ENCODE measurements around the gene CDK17.
"Not testable (repeated sequence)": the region's sequence is repeated elsewhere in the genome, so short reads cannot be mapped to it uniquely, and the experiment has no call there.

Gene CDK17

DNA sequence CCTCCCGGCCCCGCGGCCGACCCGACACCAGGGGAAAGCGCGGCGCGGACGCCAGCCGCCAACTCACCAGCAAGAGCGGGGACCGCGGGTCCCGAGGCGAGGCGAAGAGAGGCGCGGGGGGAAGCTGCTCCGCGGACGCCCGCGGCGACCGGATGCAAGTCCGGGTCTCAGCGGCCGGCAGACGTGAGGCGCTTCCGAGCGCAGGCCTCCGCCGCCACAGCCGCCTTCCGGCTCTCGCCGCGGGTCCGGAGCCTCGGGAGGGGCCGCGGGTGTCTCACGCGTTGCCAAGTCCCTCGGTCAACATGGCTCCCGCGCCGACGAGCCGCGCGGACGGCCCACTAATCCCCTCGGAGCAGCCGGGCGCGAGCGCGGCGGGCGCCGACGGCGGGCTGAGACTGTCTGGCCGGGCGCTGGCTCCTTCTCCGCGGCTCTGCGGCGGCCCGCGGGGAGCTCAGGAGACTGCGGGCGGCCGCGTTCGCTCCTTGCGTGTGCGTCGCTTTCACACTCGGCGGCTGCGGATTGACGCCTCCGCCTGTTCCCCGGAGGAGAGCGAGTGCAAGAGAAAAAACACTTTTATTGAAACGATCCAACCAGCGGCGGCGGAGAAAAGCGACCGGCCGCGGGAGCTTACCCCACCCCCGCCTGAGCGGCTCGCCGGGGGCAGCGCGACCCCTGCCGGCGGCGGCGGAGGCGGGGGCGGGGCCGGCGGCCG lies at the start of gene CDK17:
TSS of gene CDK17 (minus strand) at position 521 of the 712 bp plus-strand sequence. CDS start 65,603 bp downstream, outside the sequence.
- Mint-ChIP-seq H3K27ac (peak within 1 kb of the TSS; percentile 98), H3K36me3 (no peaks in the 10 kb centered on the region), H3K27me3 (no peaks in the 10 kb centered on the region), H3K9me3 (no peaks in the 10 kb centered on the region), H3K4me3 (peak within 1 kb of the TSS; percentile 95), H3K4me1 (peaks cover 52% of the 10 kb centered on the region)

DNA sequence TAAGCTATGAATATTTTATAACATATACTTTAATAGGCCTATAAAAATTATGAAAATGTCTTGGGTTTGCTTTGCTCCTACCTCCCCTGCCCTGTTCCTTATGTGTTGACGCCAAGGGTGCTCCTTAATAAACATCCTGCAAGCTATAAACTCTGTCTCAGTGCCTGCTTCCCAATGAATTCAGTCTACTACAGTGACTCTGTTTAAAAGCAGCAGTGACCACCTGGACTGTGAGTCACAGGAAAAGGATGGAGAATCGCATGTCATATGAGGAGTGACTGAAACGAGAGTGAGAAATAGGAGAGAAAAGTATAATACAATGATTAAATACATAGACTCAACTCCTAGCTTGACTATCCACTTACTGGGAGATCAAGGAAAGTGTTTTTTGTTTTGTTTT lies 48.1 kb upstream of the CDK17 start:
- Mint-ChIP-seq H3K9me3 (no peaks in the 10 kb centered on the region), H3K4me1 (peaks cover 25% of the 10 kb centered on the region), H3K36me3 (no peaks in the 10 kb centered on the region), H3K27me3 (no peaks in the 10 kb centered on the region), H3K27ac (peak overlapping the region; percentile 37), H3K4me3 (no peak overlapping the region)

DNA sequence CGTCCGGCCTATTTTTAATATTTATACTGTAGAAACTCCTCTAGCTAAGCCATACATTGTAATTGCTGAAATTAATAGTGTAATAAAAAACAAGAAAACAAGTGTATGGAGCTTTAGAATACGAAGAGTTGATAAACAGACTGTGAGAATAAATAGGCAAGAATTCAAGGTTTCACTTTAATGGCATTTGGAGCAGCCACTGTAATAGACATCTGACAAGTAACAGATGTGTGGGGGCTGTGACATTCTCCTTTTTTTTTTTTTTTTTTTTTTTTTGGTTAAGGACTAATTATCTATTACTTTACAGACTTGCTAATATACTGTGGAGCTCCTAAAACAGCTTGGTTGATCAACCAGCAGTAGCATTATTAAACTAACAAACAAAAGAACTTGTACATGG lies 47.0 kb upstream of the CDK17 start:
- H3K4me3 Mint-ChIP-seq: no peak overlapping the region
- peaks cover 32% of the 10 kb centered on the region for H3K4me1 Mint-ChIP-seq
- no peak overlapping the region for H3K27ac Mint-ChIP-seq
- no peaks in the 10 kb centered on the region for H3K36me3 Mint-ChIP-seq
- H3K9me3 Mint-ChIP-seq: no peaks in the 10 kb centered on the region
- H3K27me3 Mint-ChIP-seq: no peaks in the 10 kb centered on the region

DNA sequence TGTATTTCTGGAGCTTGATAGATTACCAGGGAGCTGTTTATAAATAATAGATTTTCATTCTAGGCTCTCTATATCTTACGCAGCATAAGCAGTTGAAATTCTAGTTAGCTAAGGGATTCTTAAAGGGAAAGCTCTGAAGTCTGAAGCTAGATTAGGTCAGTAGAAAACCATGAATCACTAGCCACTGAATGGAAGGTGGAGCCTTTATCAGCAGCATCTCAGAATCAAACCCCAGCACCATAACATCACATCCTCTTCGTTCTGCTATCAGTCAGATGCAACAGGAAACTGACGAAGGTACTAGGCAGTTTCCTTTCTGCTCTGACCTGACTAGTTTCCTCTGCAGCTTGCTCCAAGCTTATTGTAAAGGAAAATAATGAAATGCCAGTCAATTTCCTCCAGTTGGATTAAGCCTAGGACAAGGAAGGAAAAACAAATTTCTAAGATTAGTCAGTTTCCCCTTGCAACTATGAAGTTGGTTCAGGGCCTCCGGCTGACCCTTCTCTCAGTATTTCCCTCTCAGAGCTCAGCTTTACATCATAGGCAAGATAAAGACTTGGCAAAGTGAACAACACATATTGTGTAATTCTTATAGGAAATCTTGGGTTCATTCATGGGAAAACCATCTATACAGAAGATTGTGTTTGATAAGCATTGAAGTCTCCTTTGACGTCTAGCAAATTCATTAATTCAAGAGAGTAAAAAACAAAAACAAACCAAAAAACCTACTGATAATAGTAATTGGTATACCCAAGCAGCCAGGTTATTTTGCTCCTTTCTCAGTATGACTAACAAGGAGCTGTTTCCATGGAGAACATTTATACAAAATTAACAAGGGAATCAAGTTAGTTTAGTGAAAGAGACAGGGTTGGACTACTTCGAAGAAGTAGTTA lies 45.7 kb upstream of the CDK17 start:
- H3K4me1 Mint-ChIP-seq: peaks cover 39% of the 10 kb centered on the region
- peak overlapping the region; percentile 66 for H3K4me3 Mint-ChIP-seq
- H3K9me3 Mint-ChIP-seq: no peaks in the 10 kb centered on the region
- no peaks in the 10 kb centered on the region for H3K36me3 Mint-ChIP-seq
- no peaks in the 10 kb centered on the region for H3K27me3 Mint-ChIP-seq
- H3K27ac Mint-ChIP-seq: peak overlapping the region; percentile 94

DNA sequence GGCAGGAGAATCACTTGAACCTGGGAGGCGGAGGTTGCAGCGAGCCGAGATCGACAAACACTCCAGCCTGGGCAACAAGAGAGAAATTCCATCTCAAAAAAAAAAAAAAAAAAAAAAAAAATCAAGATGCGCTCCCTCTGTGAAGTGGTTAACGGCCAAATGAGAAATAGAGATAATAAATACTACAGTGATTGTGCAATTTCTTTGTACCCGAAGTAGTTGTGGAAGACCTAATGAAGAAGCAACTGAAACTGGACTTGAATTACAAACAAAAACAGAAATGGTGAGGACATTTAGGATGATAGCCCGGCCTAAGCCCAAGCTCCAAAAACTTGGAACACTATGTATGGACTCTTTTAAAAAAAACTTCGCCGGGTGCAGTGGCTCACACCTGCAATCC lies 44.2 kb upstream of the CDK17 start:
- Mint-ChIP-seq H3K27me3 (no peaks in the 10 kb centered on the region), H3K4me3 (no peak overlapping the region), H3K27ac (peak overlapping the region; percentile 19), H3K36me3 (no peaks in the 10 kb centered on the region), H3K4me1 (peaks cover 39% of the 10 kb centered on the region), H3K9me3 (no peaks in the 10 kb centered on the region)

DNA sequence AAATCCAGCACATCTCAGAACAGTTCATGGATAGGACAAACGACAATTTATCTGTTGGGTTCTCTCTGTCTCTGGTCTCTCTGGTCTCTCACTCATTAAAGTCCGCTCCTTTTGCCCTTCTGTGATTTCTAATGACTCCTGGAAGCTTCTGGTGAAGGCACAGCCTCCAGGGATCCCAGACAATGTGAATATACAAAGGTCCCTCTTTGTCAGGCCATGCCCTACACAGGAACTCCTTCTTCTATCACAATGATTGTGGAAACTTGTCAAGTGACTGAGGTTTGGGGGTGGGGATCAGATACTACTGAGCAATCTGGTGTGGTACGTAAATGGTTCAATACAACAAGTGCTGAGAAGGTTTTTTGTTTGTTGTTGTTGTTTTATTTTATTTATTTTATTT lies 42.7 kb upstream of the CDK17 start:
- Mint-ChIP-seq H3K4me3 (no peak overlapping the region), H3K27ac (peak overlapping the region; percentile 51), H3K9me3 (no peaks in the 10 kb centered on the region), H3K27me3 (no peaks in the 10 kb centered on the region), H3K4me1 (peaks cover 44% of the 10 kb centered on the region), H3K36me3 (no peaks in the 10 kb centered on the region)

DNA sequence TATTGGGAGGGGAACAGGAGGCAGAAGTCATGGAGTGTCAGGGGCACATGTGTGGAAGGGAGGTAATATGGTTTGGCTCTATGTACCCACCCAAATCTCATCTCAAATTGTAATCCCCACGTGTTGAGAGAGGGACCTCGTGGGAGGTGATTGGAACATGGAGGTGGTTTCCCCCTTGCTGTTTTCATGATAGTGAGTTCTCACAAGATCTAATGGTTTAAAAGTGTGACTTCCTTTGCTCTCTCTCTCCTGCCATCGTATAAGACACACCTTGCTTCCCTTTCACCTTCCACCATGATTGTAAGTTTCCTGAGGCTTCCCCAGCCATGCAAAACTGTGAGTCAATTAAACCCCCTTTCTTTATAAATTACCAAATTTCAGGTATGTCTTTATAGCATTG lies 41.6 kb upstream of the CDK17 start:
- no peak overlapping the region for H3K4me3 Mint-ChIP-seq
- no peaks in the 10 kb centered on the region for H3K9me3 Mint-ChIP-seq
- H3K4me1 Mint-ChIP-seq: peaks cover 47% of the 10 kb centered on the region
- peak overlapping the region; percentile 74 for H3K27ac Mint-ChIP-seq
- no peaks in the 10 kb centered on the region for H3K36me3 Mint-ChIP-seq
- H3K27me3 Mint-ChIP-seq: no peaks in the 10 kb centered on the region

DNA sequence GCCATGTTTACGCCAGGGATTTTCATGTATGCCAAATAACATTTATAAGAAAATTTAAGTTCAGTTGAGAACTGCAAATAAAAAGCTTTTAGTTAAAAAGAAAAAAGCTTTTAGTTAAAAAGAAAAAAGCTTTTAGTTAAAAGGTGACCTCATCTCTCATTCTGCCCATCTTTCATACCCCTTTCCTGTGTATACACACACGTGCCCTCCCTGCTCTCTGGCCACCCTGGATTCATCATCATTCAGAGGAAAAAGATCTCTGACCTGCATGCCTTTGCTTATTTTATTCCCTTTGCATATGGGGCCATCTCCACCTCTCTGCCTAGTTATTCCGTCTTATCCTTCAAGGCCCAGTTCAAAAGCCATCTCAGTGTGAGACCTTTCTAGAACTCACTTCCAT lies 38.1 kb upstream of the CDK17 start:
- Mint-ChIP-seq H3K27me3 (no peaks in the 10 kb centered on the region), H3K4me3 (no peak overlapping the region), H3K36me3 (no peaks in the 10 kb centered on the region), H3K27ac (peak overlapping the region; percentile 33), H3K4me1 (peaks cover 48% of the 10 kb centered on the region), H3K9me3 (peaks cover 6% of the 10 kb centered on the region)

DNA sequence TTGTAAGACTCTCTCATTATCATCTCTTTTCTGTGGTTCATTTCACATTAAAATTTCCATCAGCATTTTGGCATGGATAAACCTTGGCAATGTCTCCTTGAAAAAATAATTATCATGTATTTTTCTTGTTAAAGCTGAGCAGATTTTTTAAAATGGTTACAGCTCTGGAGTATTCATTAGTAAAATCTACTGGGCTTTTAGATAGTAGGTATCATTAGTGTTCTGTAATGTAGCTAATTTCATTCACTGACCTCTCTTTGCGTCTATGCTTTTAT lies 36.9 kb upstream of the CDK17 start:
- no peaks in the 10 kb centered on the region for H3K27me3 Mint-ChIP-seq
- H3K4me3 Mint-ChIP-seq: no peak overlapping the region
- H3K36me3 Mint-ChIP-seq: no peaks in the 10 kb centered on the region
- peaks cover 6% of the 10 kb centered on the region for H3K9me3 Mint-ChIP-seq
- no peak overlapping the region for H3K27ac Mint-ChIP-seq
- peaks cover 41% of the 10 kb centered on the region for H3K4me1 Mint-ChIP-seq

DNA sequence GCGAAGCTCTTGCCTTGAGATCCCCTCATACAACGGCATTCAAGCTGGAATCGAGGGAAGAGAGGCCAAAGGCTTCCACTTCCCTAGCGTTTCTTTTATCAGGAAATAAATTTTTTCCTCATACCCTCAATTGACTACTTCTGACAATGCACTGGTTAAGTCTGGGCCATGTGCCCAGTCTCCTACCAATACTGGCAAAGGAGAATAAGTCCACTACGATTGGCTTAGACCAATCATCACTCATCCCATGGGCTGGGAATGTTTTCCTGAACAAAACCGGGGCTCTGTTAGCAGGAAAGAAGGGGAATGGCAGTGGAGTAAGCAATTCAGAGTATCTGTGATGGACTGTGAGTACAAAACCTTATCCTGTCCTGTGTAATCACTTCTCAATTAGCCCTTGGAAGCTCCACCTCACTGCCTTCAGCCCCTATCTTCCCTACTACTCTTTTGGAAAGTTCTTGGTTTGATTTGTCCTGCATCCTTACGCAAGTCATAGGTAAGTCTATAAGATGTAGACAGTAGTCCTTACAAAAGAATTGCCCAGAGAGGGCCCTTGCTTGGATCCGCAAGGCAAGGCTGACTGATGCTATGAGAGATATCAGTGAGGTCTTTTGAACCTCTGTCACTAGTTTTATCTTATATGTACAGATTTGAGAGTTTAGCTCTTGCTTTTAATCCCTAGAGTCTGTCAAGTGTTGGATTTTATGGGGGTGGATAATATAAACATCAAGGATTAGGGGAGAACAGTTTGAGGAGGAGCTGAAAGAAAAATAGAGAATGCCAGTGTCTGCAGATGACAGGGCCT lies 36.3 kb upstream of the CDK17 start:
- H3K4me1 Mint-ChIP-seq: peaks cover 35% of the 10 kb centered on the region
- H3K27ac Mint-ChIP-seq: no peak overlapping the region
- H3K9me3 Mint-ChIP-seq: peaks cover 6% of the 10 kb centered on the region
- no peaks in the 10 kb centered on the region for H3K36me3 Mint-ChIP-seq
- no peaks in the 10 kb centered on the region for H3K27me3 Mint-ChIP-seq
- no peak overlapping the region for H3K4me3 Mint-ChIP-seq

DNA sequence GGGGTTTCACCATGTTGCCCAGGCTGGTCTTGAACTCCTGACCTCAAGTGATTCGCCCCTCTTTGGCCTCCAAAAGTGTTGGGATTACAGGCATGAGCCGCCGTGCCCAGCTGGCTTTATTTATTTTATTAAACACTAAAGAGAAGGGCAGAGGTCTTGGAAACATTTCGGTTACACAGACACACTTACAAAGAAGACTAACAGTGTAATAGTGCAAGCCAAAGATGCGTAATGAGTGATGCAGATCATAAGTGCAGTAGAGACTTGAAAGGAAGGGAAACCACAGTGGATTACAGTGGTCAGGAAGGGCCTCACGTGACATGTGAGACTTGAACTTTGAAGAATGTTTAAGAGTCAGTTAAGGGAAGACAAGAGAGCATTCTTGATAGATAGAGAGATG lies 33.9 kb upstream of the CDK17 start:
- Mint-ChIP-seq H3K9me3 (peaks cover 6% of the 10 kb centered on the region), H3K36me3 (no peaks in the 10 kb centered on the region), H3K4me1 (peaks cover 45% of the 10 kb centered on the region), H3K4me3 (peak overlapping the region; percentile 16), H3K27ac (peak overlapping the region; percentile 57), H3K27me3 (no peaks in the 10 kb centered on the region)

DNA sequence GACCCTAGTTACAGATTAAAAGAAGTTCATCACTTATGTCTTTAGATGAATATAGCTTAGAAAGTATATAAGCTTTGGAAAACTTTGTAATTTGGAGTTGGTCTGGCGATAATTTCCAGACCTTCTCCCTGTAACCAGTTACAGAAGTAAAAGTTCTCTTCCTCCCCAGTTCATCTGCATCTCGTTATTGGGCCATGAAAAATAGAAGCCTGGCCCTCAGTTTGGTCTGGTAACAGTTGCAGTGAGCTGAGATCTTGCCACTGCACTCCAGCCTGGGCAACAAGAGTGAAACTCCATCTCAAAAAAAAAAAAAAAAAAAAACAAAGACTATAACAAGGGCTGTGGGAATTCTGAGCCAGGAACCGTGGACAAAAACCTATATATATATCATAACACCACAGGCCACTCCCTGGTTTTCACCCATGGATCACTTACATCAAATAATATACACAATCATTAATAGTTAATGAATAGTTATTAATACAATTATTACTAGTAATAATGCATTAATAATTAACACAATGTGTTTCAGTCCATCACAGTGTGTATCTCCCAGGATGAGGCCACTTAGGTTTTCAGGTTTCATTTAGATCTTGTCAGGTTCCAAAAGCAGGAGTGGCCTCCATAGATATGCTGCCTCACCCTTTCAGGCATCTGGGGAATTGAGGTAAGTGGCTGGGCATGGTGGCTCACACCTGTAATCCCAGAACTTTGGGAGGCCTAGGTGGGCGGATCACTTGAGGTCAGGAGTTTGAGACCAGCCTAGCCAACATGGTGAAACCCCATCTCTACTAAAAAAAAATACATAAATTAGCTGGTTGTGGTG lies 32.5 kb upstream of the CDK17 start:
- not testable (repeated sequence) for H3K27ac Mint-ChIP-seq, H3K4me3 Mint-ChIP-seq, H3K9me3 Mint-ChIP-seq, H3K36me3 Mint-ChIP-seq, H3K27me3 Mint-ChIP-seq
- H3K4me1 Mint-ChIP-seq: peaks cover 49% of the 10 kb centered on the region

DNA sequence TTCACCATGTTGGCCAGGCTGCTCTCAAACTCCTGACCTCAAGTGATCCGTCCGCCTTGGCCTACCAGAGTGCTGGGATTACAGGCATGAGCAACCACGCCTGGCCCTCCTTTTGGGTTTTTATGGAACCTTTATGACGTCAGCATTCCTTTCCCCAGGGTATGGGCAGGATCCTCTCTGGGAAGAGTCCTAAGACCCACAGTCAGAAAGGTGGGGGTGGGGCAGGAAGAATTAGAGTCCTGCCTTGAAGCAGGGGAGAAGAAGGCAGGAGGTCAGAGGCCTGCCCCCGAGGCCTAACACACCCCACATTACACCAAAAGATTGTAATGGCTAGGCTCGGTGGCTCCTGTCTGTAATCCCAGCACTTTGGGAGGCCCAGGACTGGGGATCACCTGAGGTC lies 30.8 kb upstream of the CDK17 start:
- peaks cover 45% of the 10 kb centered on the region for H3K4me1 Mint-ChIP-seq

DNA sequence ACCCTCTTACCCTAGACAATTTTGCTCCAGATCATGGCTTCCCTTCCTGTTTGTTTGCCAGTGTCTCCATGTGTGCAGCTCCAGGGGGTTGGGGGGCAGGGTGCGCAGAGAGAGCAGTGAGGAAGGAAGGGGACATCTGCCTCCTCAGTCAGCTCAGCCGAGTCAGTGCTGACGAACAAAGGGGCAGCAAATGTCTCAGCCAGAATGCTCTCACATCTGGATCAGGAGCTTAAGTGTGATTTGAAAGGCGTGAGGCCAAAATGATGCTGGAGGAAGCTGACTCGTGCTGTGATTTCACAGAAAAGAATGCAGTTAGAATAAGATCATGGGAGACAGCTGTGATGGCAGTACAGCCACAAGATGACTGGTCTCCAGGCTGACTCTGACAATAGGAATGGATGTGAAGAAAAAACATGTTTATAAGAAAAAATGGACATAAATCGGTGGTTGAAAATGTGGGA lies 27.1 kb upstream of the CDK17 start:
- Mint-ChIP-seq H3K9me3 (no peaks in the 10 kb centered on the region), H3K4me1 (peaks cover 39% of the 10 kb centered on the region), H3K4me3 (no peak overlapping the region), H3K36me3 (no peaks in the 10 kb centered on the region), H3K27me3 (no peaks in the 10 kb centered on the region), H3K27ac (no peak overlapping the region)

More for the DNA sequence above, 30.8 kb upstream of the CDK17 start:
- no peaks in the 10 kb centered on the region for H3K27me3 Mint-ChIP-seq
- H3K4me3 Mint-ChIP-seq: no peak overlapping the region
- no peaks in the 10 kb centered on the region for H3K36me3 Mint-ChIP-seq
- peaks cover 6% of the 10 kb centered on the region for H3K9me3 Mint-ChIP-seq
- H3K27ac Mint-ChIP-seq: no peak overlapping the region

DNA sequence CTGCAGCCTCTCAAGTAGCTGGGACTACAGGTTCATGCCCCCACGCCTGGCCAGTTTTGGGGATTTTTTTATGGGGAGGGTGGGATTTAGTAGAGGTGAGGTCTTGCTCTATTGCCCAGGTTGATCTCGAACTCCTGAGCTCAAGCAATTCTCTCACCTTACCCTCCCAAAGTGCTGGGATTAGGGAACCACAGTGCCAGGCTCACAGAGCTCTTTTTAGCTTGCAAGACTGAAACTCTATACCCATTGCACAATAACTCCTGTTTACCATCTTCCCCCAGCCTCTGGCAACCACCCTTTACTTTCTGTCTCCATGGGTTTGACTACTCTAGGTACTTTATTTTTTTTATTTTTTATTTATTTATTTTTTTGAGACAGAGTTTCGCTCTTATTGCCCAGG lies 25.7 kb upstream of the CDK17 start:
- Mint-ChIP-seq H3K4me1 (peaks cover 51% of the 10 kb centered on the region), H3K27me3 (no peaks in the 10 kb centered on the region), H3K9me3 (no peaks in the 10 kb centered on the region), H3K4me3 (peak overlapping the region; percentile 11), H3K36me3 (no peaks in the 10 kb centered on the region), H3K27ac (peak overlapping the region; percentile 51)
